ENCODE measurements around the gene FGF14. TPM values are rescaled to one million over a fixed set of nuclear protein-coding genes. Genes with fewer than 3 reads are reported as not detected.

Gene FGF14
- total RNA-seq, 4 donors from 2014 or later: under 0.01 to 2.4 (median 0.99) TPM

DNA sequence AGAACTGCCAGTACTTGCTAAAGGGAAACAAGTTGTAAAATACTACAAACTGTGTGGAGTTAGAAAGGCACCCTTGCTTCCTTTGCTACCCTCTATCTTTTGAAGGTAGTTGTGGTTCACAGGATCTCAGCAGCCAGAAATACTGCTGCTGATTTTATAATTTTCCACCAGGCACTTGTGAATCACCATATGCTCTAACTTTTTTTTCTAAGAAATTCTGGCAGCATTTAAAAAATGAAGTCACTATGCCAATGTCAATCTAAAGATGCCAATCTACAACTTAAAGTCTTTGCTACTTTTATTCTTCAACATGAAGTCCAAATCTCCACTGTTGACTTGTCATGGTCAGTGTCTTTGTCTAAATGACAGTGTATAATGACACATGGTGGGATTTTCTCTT is 621.6 kb downstream of the FGF14 start:
- H3K27ac ChIP-seq: no peak overlapping the region
- no peaks in the 10 kb centered on the region for H3K4me1 ChIP-seq
- intact Hi-C loops (cut with DNase I; ENCODE audit: low total_unique reads) (no loop called here), in situ Hi-C loops (cut with MboI; ENCODE audit: low pct_ligation_motif_present in 1 of 4, low pct_unique_long_range_greater_than_20kb in 1 of 4, low sequenced_read_pairs in 3 of 4) (no loop called here)
- no peaks in the 10 kb centered on the region for H3K9me3 ChIP-seq
- no peak for DNase-seq
- no peaks in the 10 kb centered on the region for H3K27me3 ChIP-seq
- TF ChIP-seq, protein P1, sequence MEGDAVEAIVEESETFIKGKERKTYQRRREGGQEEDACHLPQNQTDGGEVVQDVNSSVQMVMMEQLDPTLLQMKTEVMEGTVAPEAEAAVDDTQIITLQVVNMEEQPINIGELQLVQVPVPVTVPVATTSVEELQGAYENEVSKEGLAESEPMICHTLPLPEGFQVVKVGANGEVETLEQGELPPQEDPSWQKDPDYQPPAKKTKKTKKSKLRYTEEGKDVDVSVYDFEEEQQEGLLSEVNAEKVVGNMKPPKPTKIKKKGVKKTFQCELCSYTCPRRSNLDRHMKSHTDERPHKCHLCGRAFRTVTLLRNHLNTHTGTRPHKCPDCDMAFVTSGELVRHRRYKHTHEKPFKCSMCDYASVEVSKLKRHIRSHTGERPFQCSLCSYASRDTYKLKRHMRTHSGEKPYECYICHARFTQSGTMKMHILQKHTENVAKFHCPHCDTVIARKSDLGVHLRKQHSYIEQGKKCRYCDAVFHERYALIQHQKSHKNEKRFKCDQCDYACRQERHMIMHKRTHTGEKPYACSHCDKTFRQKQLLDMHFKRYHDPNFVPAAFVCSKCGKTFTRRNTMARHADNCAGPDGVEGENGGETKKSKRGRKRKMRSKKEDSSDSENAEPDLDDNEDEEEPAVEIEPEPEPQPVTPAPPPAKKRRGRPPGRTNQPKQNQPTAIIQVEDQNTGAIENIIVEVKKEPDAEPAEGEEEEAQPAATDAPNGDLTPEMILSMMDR (IDR thresholded peaks at IDR 0.05): no peak
- TF ChIP-seq POLR2AphosphoS5 (IDR thresholded peaks at IDR 0.05) (no peak), POLR2A (IDR thresholded peaks at IDR 0.05) (no peak), EP300 (IDR thresholded peaks at IDR 0.05; ENCODE audit: low read depth) (no peak)
- no peaks in the 10 kb centered on the region for H3K36me3 ChIP-seq
- no peak overlapping the region for H3K4me3 ChIP-seq

DNA sequence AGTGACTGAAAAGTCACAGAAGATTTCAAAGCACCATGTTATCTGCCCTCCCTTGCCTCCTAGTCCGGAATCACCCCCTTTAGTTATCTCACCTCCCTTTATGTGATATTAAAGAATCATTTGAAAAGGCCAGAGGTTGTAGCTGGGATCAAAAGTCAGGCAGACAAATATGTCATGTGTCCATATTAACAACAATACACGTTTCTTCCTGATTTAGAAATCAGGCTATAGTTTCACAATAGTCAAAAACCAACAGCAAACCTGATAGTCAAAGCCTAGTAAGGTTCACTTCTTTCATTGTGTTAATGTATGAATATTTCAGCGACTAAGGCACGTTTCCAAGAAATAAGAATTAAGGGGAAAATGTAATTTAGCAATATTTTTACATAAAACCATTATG is 622.7 kb downstream of the FGF14 start:
- intact Hi-C loops (cut with DNase I; ENCODE audit: low total_unique reads): no loop called here
- WGBS, 2 donors (ENCODE audit: low coverage in 1 of 2): 65 to 72% methylated on average over 4 of the region's 4 CpGs

DNA sequence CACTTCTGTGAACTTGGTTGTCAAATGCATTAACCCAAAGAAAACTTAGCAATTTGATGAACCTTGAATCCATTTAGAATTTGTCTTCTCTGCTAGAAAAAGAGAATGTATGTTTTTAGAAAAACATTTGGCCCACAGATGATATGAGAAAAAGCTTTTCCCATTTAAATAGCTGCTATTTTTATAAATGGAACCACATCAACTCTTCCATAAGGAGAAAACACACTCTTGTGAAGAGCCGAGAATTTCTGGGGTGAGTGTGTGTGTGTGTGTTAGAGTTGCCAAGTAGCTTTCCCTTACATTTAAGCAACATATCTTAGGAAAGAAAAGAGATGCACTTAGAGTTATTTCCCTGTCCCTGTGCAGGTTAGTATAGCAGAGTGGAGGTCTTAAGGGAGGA is 626.6 kb downstream of the FGF14 start:
- intact Hi-C loops (cut with DNase I; ENCODE audit: low total_unique reads): no loop called here
- Histone ChIP-seq H3K4me1 (no peaks in the 10 kb centered on the region), H3K27ac (no peak overlapping the region), H3K27me3 (no peaks in the 10 kb centered on the region), H3K4me3 (no peak overlapping the region), H3K9me3 (no peaks in the 10 kb centered on the region), H3K36me3 (no peaks in the 10 kb centered on the region)
- no peak for TF ChIP-seq EP300 (IDR thresholded peaks at IDR 0.05; ENCODE audit: low read depth)
- no peak for TF ChIP-seq POLR2AphosphoS5 (IDR thresholded peaks at IDR 0.05)
- TF ChIP-seq, protein P1 (IDR thresholded peaks at IDR 0.05): no peak
- no peak for TF ChIP-seq POLR2A (IDR thresholded peaks at IDR 0.05)
- DNase-seq: no peak
- 84 to 100% methylated on average over 1 of the region's 1 CpG for WGBS, 2 donors (ENCODE audit: low coverage in 1 of 2)
- in situ Hi-C loops (cut with MboI; ENCODE audit: low pct_ligation_motif_present in 1 of 4, low pct_unique_long_range_greater_than_20kb in 1 of 4, low sequenced_read_pairs in 3 of 4): no loop called here

More for the DNA sequence above, 622.7 kb downstream of the FGF14 start:
- TF ChIP-seq, protein P1 (IDR thresholded peaks at IDR 0.05): no peak
- TF ChIP-seq EP300 (IDR thresholded peaks at IDR 0.05; ENCODE audit: low read depth) (no peak), POLR2AphosphoS5 (IDR thresholded peaks at IDR 0.05) (no peak), POLR2A (IDR thresholded peaks at IDR 0.05) (no peak)
- H3K27ac ChIP-seq: no peak overlapping the region
- H3K4me1 ChIP-seq: no peaks in the 10 kb centered on the region
- H3K27me3 ChIP-seq: no peaks in the 10 kb centered on the region
- no peaks in the 10 kb centered on the region for H3K36me3 ChIP-seq
- no peak overlapping the region for H3K4me3 ChIP-seq
- no peaks in the 10 kb centered on the region for H3K9me3 ChIP-seq
- in situ Hi-C loops (cut with MboI; ENCODE audit: low pct_ligation_motif_present in 1 of 4, low pct_unique_long_range_greater_than_20kb in 1 of 4, low sequenced_read_pairs in 3 of 4): no loop called here
- no peak for DNase-seq

DNA sequence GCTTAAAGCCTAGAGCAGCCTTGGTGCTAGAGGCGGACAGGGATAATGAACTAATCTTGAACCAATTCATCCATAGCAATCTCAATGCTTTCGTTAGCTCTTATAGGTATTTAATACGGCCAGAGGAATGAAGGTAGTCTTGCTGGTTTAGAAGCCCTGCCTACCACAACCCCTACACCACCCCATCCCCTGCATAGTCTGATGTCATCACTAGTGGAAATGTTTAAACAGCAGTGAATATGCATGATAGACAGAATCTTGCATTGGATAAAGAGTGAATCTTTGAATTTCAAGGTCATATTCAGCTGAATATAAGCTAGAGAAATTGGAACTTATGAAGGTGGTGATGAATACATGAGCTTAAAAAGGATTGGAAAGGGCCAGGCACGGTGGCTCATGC is 627.5 kb downstream of the FGF14 start:
- 84% methylated on average over 4 of the region's 4 CpGs for WGBS, 2 donors (ENCODE audit: low coverage in 1 of 2)
- H3K4me1 ChIP-seq: no peaks in the 10 kb centered on the region
- intact Hi-C loops (cut with DNase I; ENCODE audit: low total_unique reads) (no loop called here), in situ Hi-C loops (cut with MboI; ENCODE audit: low pct_ligation_motif_present in 1 of 4, low pct_unique_long_range_greater_than_20kb in 1 of 4, low sequenced_read_pairs in 3 of 4) (loop anchor here in 1 of 4 donors (25.0 kb wide), 1 partner anchor 262 kb away; no protein-coding TSS in a partner anchor)
- H3K4me3 ChIP-seq: no peak overlapping the region
- H3K27ac ChIP-seq: no peak overlapping the region
- TF ChIP-seq POLR2A (IDR thresholded peaks at IDR 0.05) (no peak), POLR2AphosphoS5 (IDR thresholded peaks at IDR 0.05) (no peak), EP300 (IDR thresholded peaks at IDR 0.05; ENCODE audit: low read depth) (no peak)
- TF ChIP-seq, protein P1 (IDR thresholded peaks at IDR 0.05): no peak
- no peaks in the 10 kb centered on the region for H3K27me3 ChIP-seq
- H3K9me3 ChIP-seq: no peaks in the 10 kb centered on the region
- H3K36me3 ChIP-seq: no peaks in the 10 kb centered on the region
- no peak for DNase-seq
